ENCODE measurements around the gene ADAMTS7.
A peak's percentile ranks its signal among the peaks of the same experiment; 100 is the strongest.

Gene ADAMTS7

GRCh38 chr15:78716651-78717050, 94.6 kb downstream of the ADAMTS7 start:
- H3K36me3 Mint-ChIP-seq, result peaks cover 5% of the 10 kb centered on the region
- ATAC-seq, result no peak
- H3K27ac Mint-ChIP-seq, result no peak overlapping the region
- H3K4me3 Mint-ChIP-seq, result no peak overlapping the region
- peaks cover 31% of the 10 kb centered on the region for H3K27me3 Mint-ChIP-seq
- no peaks in the 10 kb centered on the region for H3K4me1 Mint-ChIP-seq
- peaks cover 4% of the 10 kb centered on the region for H3K9me3 Mint-ChIP-seq

DNA sequence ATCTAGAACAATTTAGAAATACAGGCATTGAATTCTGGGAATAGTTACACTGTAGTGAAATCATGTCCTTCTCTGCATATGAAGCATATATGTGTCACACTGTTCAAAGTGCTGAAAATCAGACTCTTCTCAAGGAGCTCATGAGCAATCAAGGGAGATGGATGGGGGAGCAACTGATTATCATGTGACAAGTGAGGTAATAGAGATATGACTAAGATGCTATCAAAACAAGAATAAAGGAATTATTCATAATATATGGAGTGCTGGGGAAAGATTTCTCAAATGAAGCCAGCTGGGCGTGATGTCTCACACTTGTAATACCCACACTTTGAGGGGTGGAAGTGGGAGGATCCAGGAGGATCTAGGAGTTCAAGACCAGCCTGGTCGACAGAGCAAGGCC, 95.3 kb downstream of the ADAMTS7 start:
- ATAC-seq, result no peak
- peaks cover 31% of the 10 kb centered on the region for H3K27me3 Mint-ChIP-seq
- peaks cover 4% of the 10 kb centered on the region for H3K9me3 Mint-ChIP-seq
- peaks cover 5% of the 10 kb centered on the region for H3K36me3 Mint-ChIP-seq
- H3K4me1 Mint-ChIP-seq, result no peaks in the 10 kb centered on the region
- H3K4me3 Mint-ChIP-seq, result no peak overlapping the region
- H3K27ac Mint-ChIP-seq, result no peak overlapping the region

- Mint-ChIP-seq H3K9me3 (peaks cover 4% of the 10 kb centered on the region), H3K4me1 (no peaks in the 10 kb centered on the region), H3K4me3 (no peak overlapping the region), H3K27me3 (peaks cover 31% of the 10 kb centered on the region), H3K27ac (no peak overlapping the region), H3K36me3 (peaks cover 5% of the 10 kb centered on the region)
- ATAC-seq, result no peak
Measured at GRCh38 chr15:78715434-78715833, 95.8 kb downstream of the ADAMTS7 start.

- ATAC-seq, result no peak
- no peaks in the 10 kb centered on the region for H3K4me1 Mint-ChIP-seq
- no peak overlapping the region for H3K27ac Mint-ChIP-seq
- H3K27me3 Mint-ChIP-seq, result peaks cover 31% of the 10 kb centered on the region
- H3K9me3 Mint-ChIP-seq, result peaks cover 4% of the 10 kb centered on the region
- H3K4me3 Mint-ChIP-seq, result no peak overlapping the region
- peaks cover 5% of the 10 kb centered on the region for H3K36me3 Mint-ChIP-seq
Measured at GRCh38 chr15:78714890-78715289, 96.4 kb downstream of the ADAMTS7 start.

DNA sequence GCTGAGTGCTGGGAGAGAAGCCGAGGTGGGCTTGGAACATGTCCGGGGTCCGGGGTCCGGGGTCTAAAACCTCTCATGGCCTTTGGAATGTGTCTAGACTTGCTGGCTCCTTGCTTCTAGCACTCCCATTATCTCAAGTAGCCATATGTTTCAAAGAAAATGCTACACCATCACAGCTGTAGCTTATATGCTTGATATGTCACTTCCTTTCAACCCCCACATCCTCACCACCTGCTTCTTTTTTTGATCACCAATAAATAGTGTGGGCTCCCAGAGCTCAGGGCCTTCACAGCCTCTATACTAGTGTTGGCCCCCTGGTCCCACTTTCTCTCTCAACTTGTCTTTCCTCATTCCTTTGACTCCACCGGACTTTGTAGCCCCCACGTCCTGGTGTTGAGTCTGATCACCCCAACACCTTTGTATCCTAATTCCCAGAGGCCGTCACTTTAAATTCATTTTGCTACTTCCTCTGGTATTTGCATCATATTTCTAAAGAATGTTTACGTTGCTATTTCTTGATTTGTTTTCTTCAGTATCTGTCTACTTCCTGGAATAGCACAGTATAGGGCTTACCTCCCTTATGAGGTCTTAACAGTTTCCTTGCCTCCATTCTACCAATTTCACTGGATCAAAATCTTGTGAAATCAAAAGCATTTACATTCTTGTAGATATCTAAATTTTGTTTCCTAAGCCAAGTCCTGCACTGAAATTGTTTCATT, 98.3 kb downstream of the ADAMTS7 start:
- peaks cover 4% of the 10 kb centered on the region for H3K9me3 Mint-ChIP-seq
- H3K27ac Mint-ChIP-seq, result no peak overlapping the region
- peaks cover 5% of the 10 kb centered on the region for H3K36me3 Mint-ChIP-seq
- peaks cover 8% of the 10 kb centered on the region for H3K4me1 Mint-ChIP-seq
- no peak overlapping the region for H3K4me3 Mint-ChIP-seq
- no peak for ATAC-seq
- H3K27me3 Mint-ChIP-seq, result peaks cover 24% of the 10 kb centered on the region

DNA sequence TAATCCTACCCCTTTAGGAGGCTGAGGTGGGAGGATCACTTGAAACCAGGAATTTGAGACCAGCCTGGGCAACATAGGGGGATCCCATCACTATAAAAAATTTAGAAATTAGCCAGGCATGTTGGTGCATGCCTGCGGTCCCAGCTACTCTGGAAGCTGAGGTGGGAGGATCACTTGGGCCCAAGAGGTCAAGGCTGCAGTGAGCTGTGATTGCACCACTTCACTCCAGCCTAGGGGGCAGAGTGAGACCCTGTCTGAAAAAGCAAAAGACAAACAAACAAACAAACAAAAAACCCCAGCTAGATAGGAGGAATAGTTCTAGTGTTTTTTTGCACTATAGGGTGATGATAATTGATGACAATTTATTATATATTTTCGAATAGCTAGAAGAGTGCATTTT, 99.6 kb downstream of the ADAMTS7 start:
- ATAC-seq, result no peak
- Mint-ChIP-seq H3K4me3 (no peak overlapping the region), H3K27ac (no peak overlapping the region), H3K36me3 (peaks cover 5% of the 10 kb centered on the region), H3K27me3 (peaks cover 28% of the 10 kb centered on the region), H3K9me3 (peaks cover 4% of the 10 kb centered on the region), H3K4me1 (peaks cover 8% of the 10 kb centered on the region)

DNA sequence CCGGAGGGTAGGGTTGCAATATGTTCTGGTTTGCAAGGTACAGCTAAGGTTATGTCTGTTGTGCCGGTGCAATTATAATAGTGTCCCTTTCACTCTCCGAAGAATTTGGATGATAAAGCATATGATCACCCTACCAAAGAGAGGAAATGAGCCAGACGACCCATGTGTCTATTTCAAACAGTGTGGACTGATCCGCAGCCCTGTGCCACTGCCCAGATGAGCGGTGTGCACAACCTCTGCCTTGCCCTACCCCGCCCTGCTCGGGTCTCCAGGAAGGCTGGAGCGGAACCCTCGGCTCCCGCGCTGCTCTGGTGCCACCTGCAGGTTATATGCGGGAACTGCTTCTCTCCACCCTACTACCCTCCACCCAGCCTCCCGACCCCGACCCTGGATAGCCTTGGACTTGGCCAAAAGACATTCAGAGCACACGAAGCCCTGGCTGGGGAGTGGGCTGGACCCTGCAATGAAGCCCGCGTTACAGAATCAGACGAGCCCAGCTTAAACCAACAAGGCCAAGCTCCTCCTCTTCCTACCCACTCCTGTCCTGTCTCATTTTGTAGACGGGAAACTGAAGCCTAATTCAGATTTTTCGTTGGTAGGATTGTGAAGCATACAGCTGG, 101.9 kb downstream of the ADAMTS7 start:
- H3K36me3 Mint-ChIP-seq, result peaks cover 2% of the 10 kb centered on the region
- ATAC-seq, result peak; percentile 93
- peak overlapping the region; percentile 3 for H3K4me3 Mint-ChIP-seq
- H3K27ac Mint-ChIP-seq, result no peak overlapping the region
- H3K4me1 Mint-ChIP-seq, result peaks cover 8% of the 10 kb centered on the region
- peaks cover 1% of the 10 kb centered on the region for H3K9me3 Mint-ChIP-seq
- H3K27me3 Mint-ChIP-seq, result peaks cover 43% of the 10 kb centered on the region
